ENCODE measurements around the gene SERPINE3. TPM values are rescaled to one million over a fixed set of nuclear protein-coding genes. Genes with fewer than 3 reads are reported as not detected.

The SERPINE3 gene
- total and polyA plus RNA-seq, 8 donors, result 0.55 TPM; not detected in 7

DNA sequence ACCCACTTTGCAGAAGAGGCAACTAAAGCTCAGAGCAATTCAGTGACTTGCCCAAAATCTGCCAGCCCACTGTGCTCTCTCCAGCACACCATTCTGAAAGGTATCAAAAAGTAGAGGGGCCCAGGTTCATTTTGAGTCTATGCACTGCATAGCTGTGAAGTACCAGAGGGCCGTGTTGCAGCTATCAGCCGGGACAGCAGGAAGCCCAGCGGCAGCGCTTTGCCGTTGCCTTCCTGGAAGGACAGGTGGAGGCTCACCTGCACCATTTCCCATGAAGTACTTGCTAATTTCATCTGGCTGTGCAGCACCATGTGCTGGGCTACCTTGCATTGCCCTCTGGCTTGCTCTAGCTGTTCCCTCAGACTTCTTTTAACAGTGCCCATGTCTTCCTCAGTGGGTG is 2.7 kb upstream of the SERPINE3 start:
- Histone ChIP-seq H3K4me3 (no peak overlapping the region), H3K4me1 (no peaks in the 10 kb centered on the region), H3K9me3 (no peaks in the 10 kb centered on the region), H3K27me3 (no peaks in the 10 kb centered on the region), H3K36me3 (no peaks in the 10 kb centered on the region), H3K27ac (no peak overlapping the region)
- 75 to 90% (median 86%) methylated on average over 5 of the region's 5 CpGs for WGBS, 5 donors
- intact Hi-C loops (cut with DNase I; ENCODE audit: low total_unique reads), result no loop called here
- no peak for DNase-seq
- TF ChIP-seq POLR2A (IDR thresholded peaks at IDR 0.05), result no peak

DNA sequence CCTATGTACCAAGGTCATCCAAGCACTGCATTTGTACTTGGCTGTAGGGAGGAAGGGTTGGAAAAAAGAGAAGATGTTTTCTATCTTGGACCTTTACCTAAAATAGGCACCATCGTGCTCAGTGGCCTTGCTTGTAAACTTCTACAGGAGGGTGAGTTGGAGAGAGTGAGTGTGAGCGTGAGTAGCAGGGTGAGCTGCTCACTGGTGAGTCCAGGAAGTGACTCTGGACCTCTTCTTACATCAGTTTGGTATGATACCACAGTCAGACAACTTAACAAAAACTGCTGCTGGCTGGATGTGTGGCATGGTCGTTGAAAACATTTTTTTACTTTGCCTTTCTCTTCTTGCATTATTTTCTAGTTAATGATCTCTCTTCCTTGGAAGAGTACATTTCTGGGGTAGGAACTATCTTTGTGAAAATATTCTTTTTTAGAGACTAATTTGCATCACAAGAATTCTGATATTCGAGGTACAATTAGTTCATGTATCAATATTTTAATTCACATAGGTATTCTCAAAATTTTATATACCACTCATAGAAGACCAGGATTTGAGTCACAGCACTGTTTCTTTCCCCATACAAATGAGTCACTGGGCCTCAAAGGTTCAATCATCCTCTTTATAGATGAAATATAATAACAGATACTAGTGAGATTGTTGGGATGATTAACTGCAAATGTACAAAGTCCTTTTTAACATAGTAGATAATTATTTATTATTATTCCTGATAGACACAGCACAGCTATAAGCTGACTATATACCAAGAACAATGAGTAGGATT is 651 bp downstream of the SERPINE3 start:
- no peaks in the 10 kb centered on the region for H3K4me1 ChIP-seq
- no peak overlapping the region for H3K27ac ChIP-seq
- WGBS, 5 donors, result 72 to 81% (median 78%) methylated on average over 4 of the region's 4 CpGs
- H3K9me3 ChIP-seq, result no peaks in the 10 kb centered on the region
- H3K4me3 ChIP-seq, result no peak overlapping the region
- DNase-seq, result no peak
- TF ChIP-seq, protein P1, sequence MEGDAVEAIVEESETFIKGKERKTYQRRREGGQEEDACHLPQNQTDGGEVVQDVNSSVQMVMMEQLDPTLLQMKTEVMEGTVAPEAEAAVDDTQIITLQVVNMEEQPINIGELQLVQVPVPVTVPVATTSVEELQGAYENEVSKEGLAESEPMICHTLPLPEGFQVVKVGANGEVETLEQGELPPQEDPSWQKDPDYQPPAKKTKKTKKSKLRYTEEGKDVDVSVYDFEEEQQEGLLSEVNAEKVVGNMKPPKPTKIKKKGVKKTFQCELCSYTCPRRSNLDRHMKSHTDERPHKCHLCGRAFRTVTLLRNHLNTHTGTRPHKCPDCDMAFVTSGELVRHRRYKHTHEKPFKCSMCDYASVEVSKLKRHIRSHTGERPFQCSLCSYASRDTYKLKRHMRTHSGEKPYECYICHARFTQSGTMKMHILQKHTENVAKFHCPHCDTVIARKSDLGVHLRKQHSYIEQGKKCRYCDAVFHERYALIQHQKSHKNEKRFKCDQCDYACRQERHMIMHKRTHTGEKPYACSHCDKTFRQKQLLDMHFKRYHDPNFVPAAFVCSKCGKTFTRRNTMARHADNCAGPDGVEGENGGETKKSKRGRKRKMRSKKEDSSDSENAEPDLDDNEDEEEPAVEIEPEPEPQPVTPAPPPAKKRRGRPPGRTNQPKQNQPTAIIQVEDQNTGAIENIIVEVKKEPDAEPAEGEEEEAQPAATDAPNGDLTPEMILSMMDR (IDR thresholded peaks at IDR 0.05), result no peak
- TF ChIP-seq POLR2AphosphoS5 (IDR thresholded peaks at IDR 0.05), result no peak
- no peak for TF ChIP-seq POLR2A (IDR thresholded peaks at IDR 0.05)
- TF ChIP-seq EP300 (IDR thresholded peaks at IDR 0.05), result no peak
- no peaks in the 10 kb centered on the region for H3K36me3 ChIP-seq
- intact Hi-C loops (cut with DNase I; ENCODE audit: low total_unique reads), result no loop called here
- H3K27me3 ChIP-seq, result no peaks in the 10 kb centered on the region

DNA sequence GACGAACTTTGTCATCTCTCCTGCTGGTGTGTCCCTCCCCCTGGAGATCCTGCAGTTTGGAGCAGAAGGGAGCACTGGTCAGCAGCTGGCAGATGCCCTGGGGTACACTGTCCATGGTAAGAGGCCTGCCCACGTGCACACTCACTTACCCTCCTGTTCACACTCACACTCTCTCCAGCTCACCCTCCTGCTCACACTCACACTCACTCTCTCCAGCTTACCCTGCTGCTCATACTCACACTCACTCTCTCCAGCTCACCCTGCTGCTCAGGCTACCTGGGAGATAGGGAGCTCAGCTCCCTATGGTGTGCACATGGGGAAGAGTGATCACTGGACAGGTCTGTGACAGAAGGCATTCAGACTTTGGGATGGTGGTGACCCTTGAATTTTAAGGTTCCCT is 1.7 kb downstream of the SERPINE3 start:
- TF ChIP-seq, protein P1 (IDR thresholded peaks at IDR 0.05), result no peak
- no peak for DNase-seq
- Histone ChIP-seq H3K9me3 (no peaks in the 10 kb centered on the region), H3K4me1 (no peaks in the 10 kb centered on the region), H3K36me3 (no peaks in the 10 kb centered on the region), H3K27ac (no peak overlapping the region), H3K4me3 (no peak overlapping the region), H3K27me3 (no peaks in the 10 kb centered on the region)
- WGBS, 5 donors, result 75 to 82% (median 81%) methylated on average over 2 of the region's 2 CpGs
- intact Hi-C loops (cut with DNase I; ENCODE audit: low total_unique reads), result no loop called here

DNA sequence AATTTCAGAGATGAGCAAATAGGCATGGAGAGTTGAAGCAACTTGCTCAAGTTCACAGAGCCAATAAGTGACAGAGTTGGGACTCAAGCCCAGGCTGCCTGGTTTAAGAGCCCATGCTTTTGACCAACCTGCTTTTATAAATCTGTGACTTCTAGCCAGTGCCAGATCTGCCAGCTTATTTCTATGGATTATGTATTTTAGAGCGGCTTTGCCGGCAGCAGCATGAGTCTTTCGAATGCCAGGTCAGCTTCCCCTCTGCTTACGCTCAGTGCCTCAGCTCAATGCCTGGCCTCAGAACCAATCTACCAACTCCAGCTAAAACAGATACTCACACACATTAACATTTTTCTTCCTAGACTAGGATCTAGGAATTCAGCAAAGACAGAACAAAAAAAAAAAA is 2.3 kb downstream of the SERPINE3 start:
- Histone ChIP-seq H3K4me1 (no peaks in the 10 kb centered on the region), H3K4me3 (no peak overlapping the region), H3K27ac (no peak overlapping the region), H3K9me3 (no peaks in the 10 kb centered on the region), H3K36me3 (no peaks in the 10 kb centered on the region), H3K27me3 (no peaks in the 10 kb centered on the region)
- intact Hi-C loops (cut with DNase I; ENCODE audit: low total_unique reads), result no loop called here
- TF ChIP-seq, protein P1 (IDR thresholded peaks at IDR 0.05), result no peak
- no peak for TF ChIP-seq POLR2AphosphoS5 (IDR thresholded peaks at IDR 0.05)
- no peak for TF ChIP-seq EP300 (IDR thresholded peaks at IDR 0.05)
- no peak for TF ChIP-seq POLR2A (IDR thresholded peaks at IDR 0.05)
- 94 to 100% (median 97%) methylated on average over 4 of the region's 4 CpGs for WGBS, 5 donors
- DNase-seq, result no peak

DNA sequence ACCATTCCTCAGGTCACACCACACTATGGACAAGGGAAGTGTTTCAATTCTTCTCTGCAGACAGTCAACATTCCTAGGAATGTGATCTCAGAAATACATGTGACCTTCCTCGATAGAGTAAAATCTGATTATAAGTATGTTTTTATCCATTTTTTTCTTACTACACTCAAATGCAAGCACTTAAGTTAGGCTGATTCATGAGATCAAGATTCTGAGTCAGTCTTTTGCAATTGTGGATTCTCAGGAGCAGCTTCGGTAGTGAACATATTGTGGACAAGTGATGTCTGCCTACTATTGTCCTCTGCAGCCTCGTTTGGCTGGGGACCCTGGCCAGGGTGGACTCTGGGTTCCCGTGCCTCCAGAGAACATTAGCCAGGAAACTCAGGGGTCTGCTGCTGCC is 3.2 kb downstream of the SERPINE3 start:
- Histone ChIP-seq H3K4me3 (no peak overlapping the region), H3K4me1 (no peaks in the 10 kb centered on the region), H3K36me3 (no peaks in the 10 kb centered on the region), H3K27me3 (no peaks in the 10 kb centered on the region), H3K9me3 (no peaks in the 10 kb centered on the region), H3K27ac (no peak overlapping the region)
- 65 to 87% (median 74%) methylated on average over 4 of the region's 4 CpGs for WGBS, 5 donors
- TF ChIP-seq, protein P1 (IDR thresholded peaks at IDR 0.05), result no peak
- TF ChIP-seq EP300 (IDR thresholded peaks at IDR 0.05) (no peak), POLR2AphosphoS5 (IDR thresholded peaks at IDR 0.05) (no peak), POLR2A (IDR thresholded peaks at IDR 0.05) (no peak)
- no peak for DNase-seq
- intact Hi-C loops (cut with DNase I; ENCODE audit: low total_unique reads), result no loop called here
